Right lobe of liver (tissue), 6 donors: Measurements from ENCODE around the gene TRIP10. TPM values are rescaled to one million over a fixed set of nuclear protein-coding genes. Genes with fewer than 3 reads are reported as not detected.
A peak's percentile ranks its signal among the peaks of the same experiment; 100 is the strongest.

Experiments used
- ATAC-seq, 4 donors: fragments of 200-7000 bp; cut with Tn5 transposase; one replicate each; pipeline ENCODE4 v1.9.1; 2020; ENCODE audit warnings: mild to moderate bottlenecking in 4 of 4, moderate library complexity in 4 of 4
- DNase-seq, 3 donors: peaks; one replicate each; pipeline ENCODE4 v3.0.0-alpha.2; 2020
- H3K27ac ChIP-seq, 3 donors: fragments of 200-600 bp; one replicate each; pipeline ENCODE4 v1.8.0; 2022
- H3K27me3 ChIP-seq, 2 donors: fragments of 200-600 bp; one replicate each; pipeline ENCODE4 v1.8.0; 2022
- H3K36me3 ChIP-seq, 4 donors: fragments of 200-600 bp; sonication (generic) in 1 of 4; one replicate each; pipeline versions ENCODE4 v1.5.1 to v1.8.0; 2017 to 2022; ENCODE audit warnings: control low read depth in 1 of 4
- H3K4me1 ChIP-seq, 4 donors: fragments of 200-600 bp; sonication (generic) in 1 of 4; one replicate each; pipeline versions ENCODE4 v1.5.1 to v1.8.0; 2017 to 2022; ENCODE audit warnings: control low read depth in 1 of 4
- H3K4me3 ChIP-seq, 3 donors: fragments of 200-600 bp; one replicate each; pipeline ENCODE4 v1.8.0; 2022
- H3K9me3 ChIP-seq, 4 donors: fragments of 200-600 bp; sonication (generic) in 1 of 4; one replicate each; pipeline versions ENCODE4 v1.5.1 to v1.8.0; 2017 to 2022; ENCODE audit warnings: control low read depth in 1 of 4
- POLR2A ChIP-seq: fragments of 450-650 bp; IDR thresholded peaks from one replicate; pipeline ENCODE4 v1.6.1; 2017; ENCODE audit warnings: antibody characterized with exemption, mild to moderate bottlenecking
- WGBS: methylation state at CpG from one replicate; pipeline ENCODE4 v1.1.6; 2018; ENCODE audit warnings: low coverage, low lambda C conversion rate; ENCODE audit not compliant: insufficient coverage; ENCODE audit errors: missing lambda C conversion rate; 5-methylcytosine and 5-hydroxymethylcytosine counted together
- intact Hi-C, 2 donors: fragments of 100-400 bp; cut with DNase I; formaldehyde crosslinking; loops; one replicate each; pipeline versions ENCODE4 v1.11.2 to v1.14.1; 2022
- total RNA-seq, 6 experiments: library from RNA; depleted of rRNA in 2 of 6; stranded (reverse); fragments of >200 nt in 2 of 6; fragmentation: NEBNext Ultra II Directional in 3 of 6; extraction: Animal tissue kit (Norgen Biotek cat#: 25700) in 3 of 6; gene quantifications; one replicate each; pipeline versions ENCODE4 v1.1.0 to v1.2.4, GENCODE V29; 2016 to 2023
- TF ChIP-seq, protein P1 (sequence below), 4 donors: fragments of 200-600 bp in 3 of 4; fragments of 450-650 bp in 1 of 4; IDR thresholded peaks; one replicate each; pipeline versions ENCODE4 v1.5.1 to v1.8.0; 2016 to 2022; ENCODE audit warnings: antibody characterized with exemption in 4 of 4, mild to moderate bottlenecking in 2 of 4
- donor health status: DM: no; HTN: yes; CAD: no.
- donor health status: DM: no; HTN: no; CAD: no.
- donor health status: DM: no; HTN: no; CAD: no.
- donor health status: DM: no; HTN: yes; CAD: no.
- donor health status: DM: no; HTN: yes; CAD: no.

Gene TRIP10
- total RNA-seq, 6 experiments from 2014 or later: 7.5 to 14.9 (median 9.3) TPM

DNA sequence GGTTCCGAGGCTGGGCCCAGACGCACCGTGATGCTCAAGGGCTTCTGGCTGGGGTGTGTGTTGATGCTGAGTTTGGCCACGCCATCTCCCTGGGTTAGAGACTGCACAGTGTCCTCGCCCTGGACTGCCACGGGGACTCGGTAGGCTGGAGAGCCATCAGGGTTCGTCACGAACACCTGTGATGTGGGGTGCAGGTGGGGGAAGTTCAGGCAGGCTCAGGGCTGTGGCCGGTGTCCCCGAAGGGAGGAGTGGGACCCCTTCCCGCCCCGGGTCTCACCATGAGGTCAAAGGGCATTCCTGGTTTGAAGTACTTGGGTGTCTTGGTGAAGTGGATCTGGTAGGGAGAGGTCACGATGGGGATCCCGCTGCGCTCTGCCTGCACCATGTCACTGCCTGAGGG lies 27.2 kb upstream of the TRIP10 start:
- WGBS: 89% methylated on average over 3 of the region's 16 CpGs
- no peak overlapping the region for H3K27ac ChIP-seq
- H3K27me3 ChIP-seq: no peaks in the 10 kb centered on the region
- TF ChIP-seq POLR2A: peak; percentile 5
- TF ChIP-seq, protein P1, sequence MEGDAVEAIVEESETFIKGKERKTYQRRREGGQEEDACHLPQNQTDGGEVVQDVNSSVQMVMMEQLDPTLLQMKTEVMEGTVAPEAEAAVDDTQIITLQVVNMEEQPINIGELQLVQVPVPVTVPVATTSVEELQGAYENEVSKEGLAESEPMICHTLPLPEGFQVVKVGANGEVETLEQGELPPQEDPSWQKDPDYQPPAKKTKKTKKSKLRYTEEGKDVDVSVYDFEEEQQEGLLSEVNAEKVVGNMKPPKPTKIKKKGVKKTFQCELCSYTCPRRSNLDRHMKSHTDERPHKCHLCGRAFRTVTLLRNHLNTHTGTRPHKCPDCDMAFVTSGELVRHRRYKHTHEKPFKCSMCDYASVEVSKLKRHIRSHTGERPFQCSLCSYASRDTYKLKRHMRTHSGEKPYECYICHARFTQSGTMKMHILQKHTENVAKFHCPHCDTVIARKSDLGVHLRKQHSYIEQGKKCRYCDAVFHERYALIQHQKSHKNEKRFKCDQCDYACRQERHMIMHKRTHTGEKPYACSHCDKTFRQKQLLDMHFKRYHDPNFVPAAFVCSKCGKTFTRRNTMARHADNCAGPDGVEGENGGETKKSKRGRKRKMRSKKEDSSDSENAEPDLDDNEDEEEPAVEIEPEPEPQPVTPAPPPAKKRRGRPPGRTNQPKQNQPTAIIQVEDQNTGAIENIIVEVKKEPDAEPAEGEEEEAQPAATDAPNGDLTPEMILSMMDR (IDR thresholded peaks at IDR 0.05): no peak
- H3K9me3 ChIP-seq: no peaks in the 10 kb centered on the region
- H3K4me3 ChIP-seq: peak overlapping the region in 1 of 3 donors; percentile 12
- intact Hi-C loops: no loop called here
- ATAC-seq: peak in 1 of 4 donors; percentile 0
- peaks cover 0 to 22% (median 4%) of the 10 kb centered on the region in 4 donors for H3K4me1 ChIP-seq
- peak in 2 of 3 donors; percentile 26 to 57 for DNase-seq
- H3K36me3 ChIP-seq: peaks cover 8 to 79% (median 49%) of the 10 kb centered on the region in 4 donors

DNA sequence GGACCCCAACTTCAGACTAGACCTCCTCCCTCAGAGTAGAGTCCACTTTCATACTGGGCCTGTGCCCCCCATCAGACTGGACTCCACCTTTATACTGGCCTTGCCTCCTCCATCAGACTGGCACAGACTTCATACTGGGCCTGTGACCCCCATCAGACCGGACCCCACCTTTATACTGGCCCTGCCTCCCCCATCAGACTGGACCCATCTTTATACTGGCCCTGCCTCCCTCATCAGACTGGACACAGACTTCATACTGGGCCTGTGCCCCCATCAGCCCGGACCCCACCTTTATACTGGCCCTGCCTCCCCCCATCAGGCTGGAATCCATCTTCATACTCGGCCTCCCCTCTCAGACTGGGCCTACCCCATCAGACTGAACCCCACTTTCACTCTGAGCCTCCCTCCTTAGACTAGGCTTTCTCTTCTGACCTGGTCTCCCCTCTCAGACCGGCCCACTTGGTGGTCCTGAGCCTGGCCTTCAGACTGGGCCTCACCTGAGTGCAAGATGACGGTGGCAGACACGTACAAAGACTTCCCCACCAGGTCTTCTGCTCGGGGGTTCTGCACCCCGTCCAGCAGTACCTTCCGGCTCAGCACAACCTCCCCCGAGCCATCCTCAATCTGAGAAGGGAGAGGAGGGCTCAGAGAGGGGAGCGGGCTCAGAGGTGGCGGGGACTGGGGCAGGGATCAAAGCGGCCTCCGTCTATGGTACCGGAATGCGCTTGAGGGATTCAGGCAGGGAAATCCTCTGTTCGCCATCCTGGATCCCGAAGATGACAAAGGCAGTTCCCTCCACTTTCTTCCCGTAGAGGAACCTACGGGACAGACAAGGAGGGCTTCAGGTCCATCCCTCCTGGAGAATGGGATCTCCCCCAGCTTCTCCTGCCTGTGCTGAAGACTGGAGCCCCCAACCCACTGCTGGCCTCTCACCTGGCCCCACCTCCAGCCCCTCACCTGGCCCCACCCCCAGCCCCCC lies 26.5 kb upstream of the TRIP10 start:
- H3K4me3 ChIP-seq: peak overlapping the region in 1 of 3 donors; percentile 12
- H3K9me3 ChIP-seq: no peaks in the 10 kb centered on the region
- H3K36me3 ChIP-seq: peaks cover 8 to 74% (median 46%) of the 10 kb centered on the region in 4 donors
- ATAC-seq: peak in 1 of 4 donors; percentile 0
- H3K4me1 ChIP-seq: peaks cover 0 to 22% (median 4%) of the 10 kb centered on the region in 4 donors
- WGBS: 77% methylated on average over 9 of the region's 20 CpGs
- intact Hi-C loops: no loop called here
- no peak overlapping the region for H3K27ac ChIP-seq
- TF ChIP-seq, protein P1 (IDR thresholded peaks at IDR 0.05): no peak
- TF ChIP-seq POLR2A: peak; percentile 50
- no peaks in the 10 kb centered on the region for H3K27me3 ChIP-seq
- DNase-seq: peak in 2 of 3 donors; percentile 35 to 45

DNA sequence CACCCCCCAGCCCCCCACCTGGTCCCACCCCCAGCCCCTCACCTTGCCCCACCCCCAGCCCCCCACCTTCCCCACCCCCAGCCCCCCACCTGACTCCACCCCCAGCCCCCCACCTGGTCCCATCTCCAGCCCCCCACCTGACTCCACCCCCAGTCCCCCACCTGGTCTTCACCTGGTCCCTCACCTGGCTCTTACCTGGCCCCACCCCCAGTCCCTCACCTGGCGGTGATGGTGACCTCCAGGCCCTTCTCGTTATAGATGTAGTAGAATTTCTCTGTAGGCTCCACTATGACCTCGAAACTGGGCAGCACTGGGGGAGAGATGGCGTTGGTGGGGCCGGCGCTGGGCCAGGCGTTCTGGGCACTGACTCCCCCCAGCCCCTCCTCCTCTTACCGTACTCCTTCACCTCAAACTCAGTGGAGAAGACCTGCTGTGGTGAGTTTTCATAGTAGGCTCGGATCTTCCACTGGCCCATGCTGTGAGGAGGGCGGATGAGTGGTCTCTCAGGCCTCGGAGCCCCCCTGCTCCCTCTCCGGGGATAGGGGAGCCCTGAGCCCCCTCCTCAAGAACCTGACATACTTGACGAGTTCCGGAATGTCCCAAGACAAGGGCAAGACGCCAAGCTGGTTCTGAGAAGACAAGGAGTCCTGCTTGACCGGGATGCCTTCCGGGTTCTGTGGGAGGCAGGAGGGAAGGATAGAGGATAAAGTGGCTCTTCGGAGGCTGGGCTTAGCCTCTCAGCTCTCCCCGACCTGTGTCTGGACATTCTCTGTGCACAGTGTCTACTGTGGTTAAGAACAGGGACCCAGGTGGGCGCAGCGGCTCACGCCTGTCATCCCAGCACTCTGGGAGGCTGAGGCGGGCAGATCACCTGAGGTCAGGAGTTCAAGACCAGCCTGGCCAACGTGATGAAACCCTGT lies 25.4 kb upstream of the TRIP10 start:
- Histone ChIP-seq H3K4me3 (no peak overlapping the region), H3K4me1 (peaks cover 0 to 22% (median 4%) of the 10 kb centered on the region in 4 donors), H3K36me3 (peaks cover 8 to 67% (median 43%) of the 10 kb centered on the region in 4 donors), H3K27me3 (no peaks in the 10 kb centered on the region), H3K9me3 (no peaks in the 10 kb centered on the region), H3K27ac (no peak overlapping the region)
- ATAC-seq: peak; percentile 3 to 21 (median 13)
- TF ChIP-seq, protein P1 (IDR thresholded peaks at IDR 0.05): no peak
- peak; percentile 66 for TF ChIP-seq POLR2A
- intact Hi-C loops: no loop called here
- peak in 2 of 3 donors; percentile 73 to 83 for DNase-seq
- WGBS: 34% methylated on average over 20 of the region's 24 CpGs
